HG02759 (cell line): ENCODE results near the gene WNT9A.
"Not testable (repeated sequence)": the region's sequence is repeated elsewhere in the genome, so short reads cannot be mapped to it uniquely, and the experiment has no call there.

ENCODE experiments used
- ATAC-seq: cut with Tn5 transposase; IDR thresholded peaks from one replicate; pipeline ENCODE4 v1.9.1; 2021; ENCODE audit warnings: mild to moderate bottlenecking, moderate library complexity; ENCODE audit not compliant: unreplicated experiment

Gene WNT9A, protein sequence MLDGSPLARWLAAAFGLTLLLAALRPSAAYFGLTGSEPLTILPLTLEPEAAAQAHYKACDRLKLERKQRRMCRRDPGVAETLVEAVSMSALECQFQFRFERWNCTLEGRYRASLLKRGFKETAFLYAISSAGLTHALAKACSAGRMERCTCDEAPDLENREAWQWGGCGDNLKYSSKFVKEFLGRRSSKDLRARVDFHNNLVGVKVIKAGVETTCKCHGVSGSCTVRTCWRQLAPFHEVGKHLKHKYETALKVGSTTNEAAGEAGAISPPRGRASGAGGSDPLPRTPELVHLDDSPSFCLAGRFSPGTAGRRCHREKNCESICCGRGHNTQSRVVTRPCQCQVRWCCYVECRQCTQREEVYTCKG

DNA sequence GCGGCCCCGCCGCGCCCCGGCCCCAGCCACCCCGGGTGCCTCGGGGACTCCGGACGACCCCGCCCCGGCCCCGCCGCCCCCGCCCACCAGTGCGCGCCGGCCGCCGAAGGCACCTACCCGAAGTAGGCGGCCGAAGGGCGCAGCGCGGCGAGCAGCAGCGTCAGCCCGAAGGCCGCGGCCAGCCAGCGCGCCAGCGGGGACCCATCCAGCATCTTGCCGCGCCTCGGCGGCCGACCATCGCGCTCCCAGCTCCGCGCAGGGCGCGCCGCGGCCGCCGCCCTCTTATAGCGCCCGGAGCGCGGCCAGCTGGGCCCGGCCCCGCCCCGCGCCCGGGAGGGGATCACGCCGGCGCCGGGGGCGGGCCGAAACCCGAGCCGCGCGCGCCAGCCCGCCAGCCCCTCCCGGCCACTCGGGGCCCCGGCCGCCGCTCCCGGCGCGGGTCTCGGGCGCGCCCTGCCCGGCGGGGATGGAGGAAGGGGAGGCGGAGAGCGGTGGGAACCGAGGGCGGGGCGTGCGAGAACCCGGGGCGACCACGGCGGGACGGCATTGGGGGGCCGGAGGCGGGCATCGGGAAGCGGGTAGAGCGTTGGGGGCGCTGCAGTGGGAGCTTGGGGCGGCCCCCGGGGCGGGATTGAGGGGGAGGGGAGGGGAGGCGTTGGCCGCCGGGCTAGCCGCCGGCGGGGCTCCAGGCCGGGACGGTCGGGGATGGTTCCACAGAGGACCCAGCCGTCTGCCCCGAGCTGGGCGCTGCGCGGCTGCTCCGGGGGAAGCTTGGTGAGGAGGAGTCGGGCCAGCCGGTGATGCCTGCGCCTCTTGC lies at the start of gene WNT9A:
Gene WNT9A (minus strand): TSS at position 257 of the 817 bp plus-strand sequence. CDS start 45 bp downstream, at position 212.
- no peak for ATAC-seq

DNA sequence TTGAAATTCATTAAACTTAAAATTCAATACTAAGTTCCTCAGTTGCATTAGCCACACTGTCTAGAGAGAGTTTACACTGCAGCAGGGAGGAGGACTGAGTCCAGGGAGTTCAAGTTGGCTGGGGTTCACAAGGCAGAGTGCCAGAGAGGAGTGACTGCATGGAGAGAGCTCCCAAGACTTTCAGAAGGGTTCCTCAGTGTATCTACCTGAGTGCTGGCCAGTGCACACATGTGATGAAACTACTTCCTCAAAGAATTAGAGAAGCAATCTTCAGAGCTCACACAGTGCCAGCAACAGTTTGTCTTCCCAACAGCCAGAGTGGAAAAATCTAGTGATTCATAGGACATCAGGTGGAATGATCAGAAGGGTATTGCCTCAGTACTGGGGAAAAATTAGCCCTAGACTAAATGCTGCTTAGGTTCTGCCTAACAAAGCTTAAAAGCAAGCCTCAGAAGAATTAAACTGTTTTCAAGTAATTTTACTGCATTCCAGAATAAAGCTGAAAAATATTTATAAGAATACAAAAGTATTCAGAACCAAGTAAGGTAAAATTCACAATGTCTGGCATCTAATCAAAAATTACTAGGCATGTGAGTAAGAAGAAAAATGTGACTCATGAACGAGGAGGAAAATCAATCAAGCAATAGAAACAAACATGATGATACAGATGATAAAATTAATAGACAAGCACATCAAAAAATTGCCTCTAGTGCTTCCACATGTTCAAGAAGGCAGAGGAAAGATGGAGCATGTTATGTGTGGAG lies 48.6 kb upstream of the WNT9A start:
- ATAC-seq = no peak

DNA sequence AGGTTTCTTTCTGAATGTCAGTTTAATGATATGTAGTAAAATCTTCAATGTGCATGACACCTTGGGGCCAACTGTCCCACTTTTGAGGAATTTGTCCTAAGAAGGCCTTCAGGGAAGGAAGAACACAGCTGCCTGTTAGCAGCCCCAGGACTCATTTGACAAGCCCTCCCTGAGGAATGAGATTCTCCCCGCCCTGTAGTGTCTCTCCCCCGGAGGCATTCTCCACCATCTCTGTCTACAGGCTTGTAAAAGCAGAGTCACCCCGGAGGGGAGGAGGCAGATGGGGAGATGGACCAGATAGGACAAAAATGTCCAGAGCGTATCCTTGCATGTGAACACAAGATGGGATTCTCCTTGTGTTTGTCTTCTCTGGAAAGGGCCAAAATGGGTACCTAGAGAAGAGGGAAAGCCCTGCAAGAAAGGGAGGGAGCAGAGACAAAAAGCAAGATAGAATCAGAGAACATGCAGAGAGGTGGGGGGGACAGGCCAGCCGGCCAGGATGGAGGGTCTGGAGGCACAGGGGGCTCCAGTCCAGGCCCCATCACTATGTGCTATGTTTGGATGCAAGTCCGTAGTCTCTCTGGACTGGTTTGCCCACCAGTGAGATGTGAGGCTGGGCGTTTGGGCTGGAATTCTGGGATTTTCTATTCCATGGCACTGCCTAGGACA lies 47.0 kb upstream of the WNT9A start:
- ATAC-seq = no peak

DNA sequence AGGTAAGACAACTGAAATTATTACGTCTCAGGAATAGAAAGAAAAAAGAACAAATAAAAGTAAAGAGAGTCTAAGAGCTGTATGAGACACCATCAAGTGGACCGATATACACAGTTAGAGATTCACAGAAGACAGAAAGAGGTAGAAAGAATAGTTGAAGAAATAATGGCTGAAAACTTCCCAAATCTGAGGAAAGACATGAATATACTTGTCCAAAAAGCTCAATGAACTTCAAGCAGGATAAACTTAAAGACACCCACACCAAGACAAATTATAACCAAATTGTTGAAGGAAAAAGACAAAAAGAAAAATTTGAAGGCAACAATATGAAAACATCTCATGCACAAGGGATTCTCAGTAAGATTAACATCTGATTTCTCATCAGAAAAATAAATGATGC lies 39.4 kb upstream of the WNT9A start:
- no peak for ATAC-seq

DNA sequence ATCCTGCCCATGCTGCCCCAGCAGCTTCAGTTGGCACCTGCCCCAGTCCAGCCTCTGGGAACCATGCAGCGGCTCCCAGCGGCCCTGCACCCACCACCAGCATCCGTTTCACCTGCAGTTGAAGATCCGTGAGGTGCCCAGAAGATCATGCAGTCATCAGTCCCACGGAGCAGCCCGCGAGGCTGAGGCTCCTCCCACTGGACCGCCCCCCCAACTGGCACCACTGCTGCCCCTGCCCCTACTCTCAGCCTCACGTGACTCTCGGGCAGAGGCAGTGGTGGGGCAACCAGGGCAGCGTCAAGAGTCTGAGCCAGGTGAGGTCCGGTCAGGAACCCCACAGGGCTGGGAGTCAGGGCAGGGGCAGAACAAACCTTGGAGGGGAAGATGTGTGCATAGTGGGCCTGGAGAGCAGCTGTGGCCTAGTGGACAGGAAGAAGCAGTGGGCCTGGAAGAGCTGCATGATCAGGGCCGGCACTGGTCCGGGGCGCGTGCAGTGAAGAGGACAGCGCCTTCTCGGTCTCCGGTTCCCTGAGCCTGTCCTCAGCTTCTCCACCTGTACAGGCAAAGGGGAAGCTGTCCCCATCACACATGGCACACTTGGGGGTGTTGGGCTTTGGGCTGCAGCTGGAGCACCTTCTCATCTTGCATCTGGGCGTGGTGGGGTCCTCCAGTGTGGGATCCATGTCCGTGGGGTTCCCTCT lies 28.0 kb upstream of the WNT9A start:
- ATAC-seq = not testable (repeated sequence)

DNA sequence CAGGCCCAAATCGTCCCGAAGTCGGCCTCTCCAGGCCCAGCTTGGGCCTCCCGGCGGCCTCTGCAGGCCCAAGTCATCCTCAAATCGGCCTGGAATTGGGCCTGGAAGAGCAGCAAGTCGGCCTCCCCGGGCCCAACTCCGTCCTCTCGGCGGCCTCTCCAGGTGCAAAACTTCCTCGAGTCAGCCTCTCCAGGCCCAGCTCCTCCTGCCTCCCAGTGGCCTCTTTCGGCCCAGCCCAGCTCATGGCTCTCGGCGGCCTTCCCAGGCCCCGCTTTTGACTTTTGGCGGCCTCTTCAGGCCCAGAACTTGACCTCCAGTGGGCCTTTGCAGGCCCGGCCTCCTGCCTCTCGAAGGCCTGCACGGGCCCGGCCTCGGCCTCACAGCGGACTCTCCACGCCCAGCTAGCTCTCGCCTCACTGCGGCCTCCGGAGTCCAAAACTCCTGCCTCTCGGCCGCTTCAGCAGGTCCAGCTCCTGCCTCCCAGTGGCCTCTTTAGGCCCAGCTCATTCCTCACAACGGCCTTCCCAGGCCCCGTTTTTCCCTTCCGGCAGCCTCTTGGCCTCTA lies 26.1 kb upstream of the WNT9A start:
- not testable (repeated sequence) for ATAC-seq

DNA sequence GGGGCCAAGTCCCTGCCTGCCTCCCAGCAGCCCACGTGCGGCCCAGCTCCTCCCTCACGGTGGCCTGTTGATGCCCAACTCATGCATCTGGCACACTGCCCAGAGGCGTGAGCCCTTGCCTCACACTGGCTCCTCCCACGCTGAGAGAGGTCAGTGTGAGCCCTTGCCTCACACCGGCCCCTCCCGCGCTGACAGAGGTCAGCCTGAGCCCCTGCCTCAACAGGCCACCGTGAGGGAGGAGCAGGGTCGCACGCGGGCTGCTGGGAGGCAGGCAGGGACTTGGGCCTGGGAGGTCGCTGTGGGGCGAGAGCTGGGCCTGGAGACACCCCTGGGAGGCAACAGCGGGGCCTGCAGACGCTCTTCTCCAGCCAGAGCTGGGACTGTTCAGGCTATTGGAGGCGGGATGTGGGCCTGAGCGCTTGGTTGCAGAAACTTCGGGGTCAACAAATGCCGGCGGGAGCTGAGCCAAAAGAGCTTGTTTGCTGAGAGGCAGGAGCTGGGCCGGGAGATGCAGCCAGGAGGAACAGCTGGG lies 25.2 kb upstream of the WNT9A start:
- ATAC-seq = not testable (repeated sequence)

DNA sequence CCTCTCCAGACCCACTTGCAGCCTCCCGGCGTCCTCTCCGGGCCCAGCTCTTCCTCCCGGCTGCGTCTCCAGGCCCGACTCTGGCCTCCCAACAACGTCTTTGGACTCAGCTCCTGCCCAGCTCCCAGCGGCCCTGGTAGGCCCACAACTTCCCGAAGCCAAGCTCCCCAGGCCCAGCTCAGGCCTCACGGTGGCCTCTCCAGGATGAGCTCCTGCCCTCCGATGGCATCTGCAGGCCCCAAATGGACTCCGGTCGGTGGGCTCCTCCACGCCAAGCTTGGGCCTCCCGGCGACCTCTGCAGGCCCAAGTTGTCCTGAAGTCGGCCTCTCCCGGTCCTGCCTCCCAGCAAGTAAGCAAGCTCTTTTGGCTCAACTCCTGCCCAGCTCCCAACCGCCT lies 24.5 kb upstream of the WNT9A start:
- not testable (repeated sequence) for ATAC-seq

DNA sequence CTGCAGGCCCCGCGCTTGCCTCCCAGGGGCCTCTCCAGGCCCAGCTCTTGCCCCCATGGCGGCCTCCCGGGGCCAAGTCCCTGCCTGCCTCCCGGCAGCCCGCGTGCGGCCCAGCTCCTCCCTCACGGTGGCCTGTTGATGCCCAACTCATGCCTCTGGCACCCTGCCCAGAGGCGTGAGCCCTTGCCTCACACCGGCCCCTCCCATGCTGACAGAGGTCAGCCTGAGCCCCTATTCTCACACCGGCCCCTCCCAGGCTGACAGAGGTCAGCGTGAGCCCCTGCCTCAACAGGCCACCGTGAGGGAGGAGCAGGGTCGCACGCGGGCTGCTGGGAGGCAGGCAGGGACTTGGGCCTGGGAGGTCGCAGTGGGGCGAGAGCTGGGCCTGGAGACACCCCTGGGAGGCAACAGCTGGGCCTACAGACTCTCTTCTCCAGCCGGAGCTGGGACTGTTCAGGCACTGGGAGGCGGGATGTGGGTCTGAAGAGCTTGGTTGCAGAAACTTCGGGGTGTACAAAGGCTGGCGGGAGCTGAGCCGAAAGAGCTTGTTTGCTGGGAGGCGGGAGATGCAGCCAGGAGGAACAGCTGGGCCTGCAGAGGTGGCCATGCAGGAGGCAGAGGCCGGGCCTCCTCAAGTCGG lies 24.0 kb upstream of the WNT9A start:
- not testable (repeated sequence) for ATAC-seq

DNA sequence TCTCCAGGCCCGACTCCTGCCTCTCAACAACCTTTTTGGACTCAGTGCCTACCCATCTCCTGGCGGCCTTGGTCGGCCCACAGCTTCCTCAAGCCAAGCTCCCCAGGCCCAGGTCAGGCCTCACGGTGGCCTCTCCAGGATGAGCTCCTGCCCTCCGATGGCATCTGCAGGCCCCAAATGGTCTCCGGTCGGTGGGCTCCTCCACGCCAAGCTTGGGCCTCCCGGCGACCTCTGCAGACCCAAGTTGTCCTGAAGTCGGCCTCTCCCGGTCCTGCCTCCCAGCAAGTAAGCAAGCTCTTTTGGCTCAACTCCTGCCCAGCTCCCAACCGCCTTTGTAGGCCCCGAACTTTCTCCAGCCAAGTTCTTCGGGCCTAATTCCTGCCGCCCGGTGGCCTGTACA lies 23.5 kb upstream of the WNT9A start:
- ATAC-seq = not testable (repeated sequence)

DNA sequence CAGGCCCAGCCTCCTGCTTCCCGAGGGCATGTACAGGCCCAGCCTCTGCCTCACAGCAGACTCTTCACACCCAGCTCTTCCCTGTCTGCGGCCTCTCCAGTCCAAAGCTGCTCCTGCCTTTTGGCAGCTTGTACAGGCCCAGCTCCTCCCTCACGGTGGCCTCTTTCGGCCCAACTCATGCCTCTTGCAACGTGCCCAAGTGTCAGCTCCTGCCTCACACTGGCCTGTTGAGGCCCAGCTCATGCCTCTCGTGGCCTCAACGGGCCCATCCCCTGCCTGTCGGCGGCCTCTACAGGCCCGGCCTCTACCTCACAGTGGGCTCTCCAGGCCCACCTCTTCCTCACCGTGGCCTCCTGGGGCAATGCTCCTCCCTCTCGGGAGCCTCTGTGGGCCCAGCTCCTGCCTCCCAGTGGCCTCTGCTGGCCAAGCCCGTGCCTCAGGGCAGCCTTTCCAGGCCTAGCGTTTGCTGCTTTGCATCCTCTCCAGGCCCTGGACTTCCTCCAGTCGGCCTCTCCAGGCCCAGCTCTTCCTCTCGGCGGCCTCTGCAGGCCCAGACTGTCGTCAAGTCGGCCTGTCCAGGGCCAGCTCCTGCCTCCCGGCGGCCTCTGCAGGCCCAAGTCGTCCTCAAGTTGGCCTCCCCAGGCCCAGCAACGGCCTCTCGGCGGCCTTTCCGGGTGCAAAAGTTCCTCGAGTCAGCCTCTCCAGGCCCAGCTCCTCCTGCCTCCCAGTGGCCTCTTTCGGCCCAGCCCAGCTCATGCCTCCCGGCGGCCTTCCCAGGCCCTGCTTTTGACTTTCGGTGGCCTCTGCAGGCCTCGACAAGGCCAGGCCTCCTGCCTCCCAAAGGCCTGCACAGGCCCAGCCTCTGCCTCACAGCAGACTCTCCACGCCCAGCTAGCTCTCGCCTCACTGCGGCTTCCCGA lies 22.6 kb upstream of the WNT9A start:
- not testable (repeated sequence) for ATAC-seq

DNA sequence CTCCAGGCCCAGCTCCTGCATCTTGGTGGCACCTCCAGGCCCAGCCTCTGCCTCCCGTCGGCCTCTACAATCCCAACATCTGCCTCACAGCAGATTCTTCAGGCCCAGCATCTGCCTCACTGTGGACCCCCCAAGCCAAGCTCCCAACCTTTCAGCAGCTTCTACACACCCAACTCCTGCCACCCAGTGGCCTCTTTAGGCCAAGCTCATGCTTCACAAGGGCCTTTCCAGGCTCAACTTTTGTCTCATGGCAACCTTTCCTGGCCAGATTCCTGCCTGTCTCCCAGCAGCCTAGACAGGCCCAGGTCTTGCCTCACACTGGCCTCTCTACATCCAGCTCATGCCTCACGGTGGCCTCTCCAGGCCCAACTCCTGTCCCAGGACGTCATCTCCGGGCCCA lies 20.1 kb upstream of the WNT9A start:
- not testable (repeated sequence) for ATAC-seq

DNA sequence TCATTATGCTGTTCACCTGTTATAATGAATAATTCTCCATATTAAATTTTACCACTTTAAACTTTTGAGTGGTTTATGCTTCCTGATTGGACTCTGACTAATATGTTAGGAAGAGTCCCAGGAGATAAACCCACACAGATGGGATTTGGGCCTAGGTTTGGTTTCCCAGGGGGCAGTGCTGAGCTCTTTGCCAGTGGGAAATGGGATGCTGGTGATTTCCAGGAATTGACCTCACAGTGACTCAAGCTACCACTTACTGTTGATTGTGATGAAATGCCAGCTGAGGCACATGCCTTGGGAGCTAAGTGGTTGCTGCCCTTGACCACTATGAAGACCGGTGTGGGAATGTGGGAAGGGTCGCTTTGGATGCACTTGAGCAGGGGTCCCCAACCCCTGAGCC lies 19.0 kb upstream of the WNT9A start:
- not testable (repeated sequence) for ATAC-seq

DNA sequence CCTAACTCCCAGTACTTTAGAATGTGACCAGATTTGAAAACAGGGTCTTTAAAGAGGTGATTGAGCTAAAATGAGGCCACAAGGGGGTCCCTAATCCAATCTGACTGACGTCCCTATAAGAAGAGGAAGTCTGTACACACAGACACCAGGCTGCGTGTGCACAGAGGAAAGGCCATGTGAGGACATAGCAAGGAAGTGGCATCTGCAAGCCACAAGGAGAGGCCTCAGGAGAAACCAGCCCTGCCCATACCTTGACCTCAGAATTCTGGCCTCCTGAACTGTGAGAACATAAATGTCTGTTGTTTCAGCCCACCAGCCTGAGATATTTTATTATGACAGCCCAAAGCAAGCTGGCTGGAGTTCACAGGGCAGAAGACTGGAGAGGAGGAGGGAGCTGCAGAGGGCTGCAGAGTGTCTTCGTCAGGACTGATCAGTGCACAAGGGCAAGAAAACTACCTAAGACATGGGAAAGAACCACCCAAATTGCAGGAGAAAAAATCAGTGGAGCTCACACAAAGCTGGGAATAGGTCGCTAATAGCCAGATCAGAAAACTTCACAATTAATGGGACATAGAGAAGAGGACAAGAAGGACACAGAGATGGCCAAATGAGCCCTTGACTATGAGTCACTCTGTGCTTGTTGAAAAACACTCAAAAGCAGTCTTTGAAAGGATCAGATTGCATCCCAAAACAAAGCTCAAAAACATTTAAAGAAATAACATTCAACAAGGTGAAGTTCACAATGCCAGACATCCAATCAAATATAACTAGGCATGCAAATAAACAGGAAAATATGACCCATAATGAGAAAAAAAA lies 14.1 kb upstream of the WNT9A start:
- ATAC-seq = no peak

DNA sequence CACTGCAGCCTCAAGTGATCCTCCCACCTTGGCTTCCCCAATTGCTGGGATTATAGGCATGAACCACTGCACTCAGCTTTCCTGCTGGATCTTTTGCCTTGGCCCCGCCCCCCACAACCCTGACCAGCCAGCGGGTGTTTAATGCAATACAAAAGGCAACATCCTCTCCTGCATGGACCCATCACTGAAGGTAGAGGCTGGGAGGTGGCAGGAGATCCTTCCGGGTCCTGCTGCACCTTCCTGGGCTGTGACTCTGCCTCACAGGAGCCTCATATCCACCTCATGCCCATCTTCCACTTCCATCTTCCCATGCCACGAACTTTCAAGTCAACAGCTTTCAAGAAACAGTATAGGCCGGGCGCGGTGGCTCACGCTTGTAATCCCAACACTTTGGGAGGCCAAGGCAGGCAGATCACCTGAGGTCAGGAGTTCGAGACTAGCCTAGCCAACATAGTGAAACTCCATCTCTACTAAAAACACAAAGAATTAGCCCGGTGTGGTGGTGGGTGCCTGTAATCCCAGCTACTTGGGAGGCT lies 11.7 kb upstream of the WNT9A start:
- ATAC-seq = no peak

DNA sequence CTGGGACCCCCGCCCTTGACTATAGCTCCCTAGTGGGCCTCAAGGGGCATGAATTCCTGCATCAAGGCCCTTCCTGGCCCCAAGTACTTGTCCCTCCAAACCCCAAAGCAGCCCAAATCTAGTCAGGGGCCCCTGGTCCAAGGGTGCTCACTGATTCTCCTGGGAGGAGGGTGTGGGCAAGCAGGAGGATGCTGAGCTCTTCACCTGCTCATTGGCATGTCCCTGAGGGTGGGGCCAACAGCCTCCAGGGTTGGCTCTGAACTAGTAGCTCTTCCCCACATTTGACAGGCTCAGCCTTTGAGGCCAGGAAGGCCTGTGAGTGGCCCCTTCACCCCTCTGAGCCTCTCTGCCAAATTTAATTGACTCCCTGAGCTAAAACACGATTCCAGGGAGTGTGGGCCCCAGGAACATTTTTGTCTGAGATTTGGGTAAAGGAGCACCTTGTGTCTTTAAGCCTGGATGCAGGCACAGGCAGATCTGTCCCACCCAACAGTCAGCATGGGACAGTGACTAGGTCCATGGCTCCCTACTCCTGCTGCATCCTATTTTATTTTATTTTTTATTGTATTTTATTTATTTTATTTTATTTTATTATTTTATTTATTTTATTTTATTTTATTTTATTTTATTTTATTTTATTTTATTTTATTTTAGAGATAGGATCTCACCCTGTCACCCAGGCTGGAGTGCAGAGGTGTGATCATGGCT lies 11.0 kb upstream of the WNT9A start:
- ATAC-seq = no peak
